ENCODE measurements around the gene PARK7.

The PARK7 gene

DNA sequence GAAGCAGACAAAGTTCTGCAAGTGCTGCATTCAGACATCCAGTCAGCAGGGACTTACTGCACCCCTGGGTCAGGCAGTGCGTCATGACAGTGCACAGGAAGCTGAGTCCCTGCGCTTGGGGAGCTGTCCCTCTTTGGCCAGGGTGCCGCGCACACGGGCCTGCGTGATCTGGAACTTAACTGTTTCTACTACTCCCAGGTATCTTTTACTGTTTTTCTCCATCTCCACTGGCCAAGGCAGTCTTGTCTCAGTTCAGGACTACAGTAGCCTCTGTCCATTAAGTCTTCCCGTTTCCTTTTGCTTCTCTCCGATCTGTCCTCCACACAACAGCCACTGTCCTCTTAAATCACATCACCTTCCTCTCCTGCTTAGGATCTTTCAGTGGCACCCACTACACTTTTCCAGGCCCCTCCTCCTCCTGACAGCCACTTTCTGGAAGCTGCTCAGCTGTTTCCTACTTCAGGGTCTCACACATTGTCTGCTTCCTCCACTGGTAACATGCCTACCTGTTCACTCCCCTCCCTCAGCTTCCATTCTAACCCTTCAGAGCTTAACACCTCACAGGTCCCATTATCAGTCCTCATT is 48.7 kb downstream of the PARK7 start:
- DNase-seq (ENCODE audit: low spot score) = no peak

DNA sequence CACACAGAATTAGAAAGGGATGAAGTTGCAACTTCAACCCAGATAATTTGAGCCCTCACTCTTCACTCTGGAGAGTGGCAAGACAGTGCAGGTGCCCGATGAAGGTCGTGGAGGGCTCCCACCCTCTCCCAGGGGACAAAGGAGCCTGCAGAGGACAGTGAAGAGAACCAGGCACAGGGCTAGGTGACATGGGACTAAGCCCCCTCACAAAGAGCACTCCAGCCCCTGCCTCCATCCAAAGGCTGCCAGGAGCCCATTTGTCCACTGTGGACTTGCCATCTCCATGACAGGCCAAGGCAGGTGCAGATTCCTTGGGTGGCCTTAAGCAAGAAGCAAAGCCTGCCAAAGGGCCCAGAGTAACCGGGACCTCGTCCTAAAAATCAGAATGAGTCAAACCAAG is 49.5 kb downstream of the PARK7 start:
- no peak for DNase-seq (ENCODE audit: low spot score)

GRCh38 chr1:8011923-8012858 is 50.7 kb downstream of the PARK7 start:
- no peak for DNase-seq (ENCODE audit: low spot score)

DNA sequence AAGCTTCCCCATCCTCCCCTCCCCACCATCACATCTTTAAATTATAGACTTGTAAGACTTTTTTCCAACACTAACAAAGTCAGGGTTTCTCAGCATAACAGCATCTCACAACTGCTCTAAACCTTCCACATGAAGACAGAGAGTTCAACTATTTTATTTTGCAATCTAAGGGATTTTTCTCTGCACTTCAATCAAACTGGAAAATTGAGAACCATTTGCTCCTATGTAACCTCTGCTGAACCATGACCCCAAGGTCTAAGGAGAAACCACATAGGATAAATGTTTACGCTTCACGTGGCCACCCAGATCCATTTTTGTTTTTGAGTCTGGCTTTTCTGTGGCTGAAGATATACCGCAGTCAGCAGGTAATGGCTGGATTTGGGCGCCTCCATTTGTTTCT is 51.4 kb downstream of the PARK7 start:
- DNase-seq (ENCODE audit: low spot score) = no peak

GRCh38 chr1:8013399-8013798 is 51.9 kb downstream of the PARK7 start:
- DNase-seq (ENCODE audit: low spot score) = no peak

- DNase-seq (ENCODE audit: low spot score) = no peak
Observed at GRCh38 chr1:8013800-8014199, 52.3 kb downstream of the PARK7 start.

- DNase-seq (ENCODE audit: low spot score) = no peak
Observed at GRCh38 chr1:8014381-8014988, 53.0 kb downstream of the PARK7 start.

DNA sequence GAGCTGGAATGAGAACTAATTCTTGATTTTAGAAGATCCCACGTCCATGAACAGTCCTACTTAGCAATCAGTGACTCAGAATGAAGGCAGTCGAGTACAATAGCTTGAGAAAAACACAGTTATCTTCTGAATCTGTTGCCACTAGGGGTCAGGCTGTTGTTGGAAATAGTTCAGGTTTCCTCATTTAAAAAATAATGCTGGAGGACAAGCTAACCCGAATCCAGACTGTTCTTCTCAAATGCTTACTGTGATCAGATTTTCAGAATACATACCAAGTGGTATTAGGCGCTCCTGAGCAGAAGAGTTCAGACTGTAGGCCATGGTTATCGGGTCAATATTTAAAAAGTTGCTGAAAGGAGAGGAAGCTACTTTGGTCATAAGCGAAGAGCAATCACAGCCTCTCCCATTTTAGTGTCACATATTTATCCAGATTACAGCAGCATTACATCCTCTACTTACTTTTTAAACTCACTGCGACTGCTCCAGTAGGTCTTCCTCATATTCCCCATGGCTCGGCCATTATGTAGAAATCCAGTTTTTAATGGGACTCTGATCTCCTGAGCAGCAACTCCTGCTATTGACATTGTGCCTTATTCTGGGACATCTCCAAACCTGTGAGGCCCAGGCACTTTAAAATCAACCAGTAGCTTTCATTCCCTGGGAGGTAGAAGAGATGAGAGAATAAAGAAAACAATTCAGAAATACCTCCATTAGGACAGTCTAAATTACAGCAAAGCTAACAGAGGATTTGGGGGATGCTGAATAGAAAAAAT is 53.7 kb downstream of the PARK7 start:
- peak; percentile 59 for DNase-seq (ENCODE audit: low spot score)

DNA sequence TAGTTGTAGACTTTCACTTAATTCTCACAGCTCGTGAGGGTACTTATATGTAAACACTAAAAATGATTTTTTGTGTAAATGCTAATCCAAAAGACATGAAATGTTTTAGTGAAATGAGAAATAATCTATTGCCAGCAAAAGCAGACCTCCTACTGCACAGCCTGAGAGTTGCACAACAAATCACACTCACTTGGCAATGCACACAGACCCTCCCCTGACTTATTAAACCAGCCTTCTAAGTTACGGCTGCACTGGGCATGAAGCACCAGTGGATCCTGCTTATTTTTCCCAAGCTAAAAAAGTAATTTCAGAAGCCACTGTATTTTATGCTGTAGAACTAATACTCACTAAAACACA is 54.3 kb downstream of the PARK7 start:
- DNase-seq (ENCODE audit: low spot score) = no peak

DNA sequence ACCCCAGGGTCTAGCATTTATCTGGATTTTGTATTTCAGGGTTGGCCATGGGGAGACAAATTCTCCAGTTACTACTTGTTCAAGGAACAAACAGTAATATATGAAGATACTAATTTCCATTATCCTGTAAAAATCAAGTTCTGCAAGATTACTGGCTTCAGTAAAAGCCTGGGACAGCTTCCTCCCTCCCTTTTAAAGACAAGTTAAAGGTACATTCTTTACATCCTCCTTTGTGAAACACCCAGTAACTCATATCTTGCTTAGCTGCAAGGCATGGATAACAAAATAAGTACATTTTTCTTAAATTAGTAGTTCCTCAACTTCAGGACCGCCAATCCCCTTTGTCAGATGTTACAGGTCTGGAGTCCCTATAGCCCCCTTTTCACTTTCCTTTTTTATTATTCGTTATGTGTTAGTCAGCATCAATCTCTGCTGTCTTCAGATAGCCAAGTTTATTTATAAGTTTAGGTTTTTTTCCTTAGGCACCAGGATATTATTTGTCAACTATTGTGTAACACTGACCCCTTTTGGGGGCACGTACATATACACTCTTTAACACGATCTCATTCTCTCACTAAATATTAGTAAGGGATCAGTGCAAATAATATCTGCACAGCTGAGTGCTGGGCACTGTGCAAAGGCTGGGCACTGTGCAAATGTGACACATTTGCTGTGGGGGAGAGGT is 54.8 kb downstream of the PARK7 start:
- no peak for DNase-seq (ENCODE audit: low spot score)

GRCh38 chr1:8016895-8017241 is 55.4 kb downstream of the PARK7 start:
- DNase-seq (ENCODE audit: low spot score) = no peak

- no peak for DNase-seq (ENCODE audit: low spot score)
Observed at GRCh38 chr1:8017495-8018197, 56.1 kb downstream of the PARK7 start.

DNA sequence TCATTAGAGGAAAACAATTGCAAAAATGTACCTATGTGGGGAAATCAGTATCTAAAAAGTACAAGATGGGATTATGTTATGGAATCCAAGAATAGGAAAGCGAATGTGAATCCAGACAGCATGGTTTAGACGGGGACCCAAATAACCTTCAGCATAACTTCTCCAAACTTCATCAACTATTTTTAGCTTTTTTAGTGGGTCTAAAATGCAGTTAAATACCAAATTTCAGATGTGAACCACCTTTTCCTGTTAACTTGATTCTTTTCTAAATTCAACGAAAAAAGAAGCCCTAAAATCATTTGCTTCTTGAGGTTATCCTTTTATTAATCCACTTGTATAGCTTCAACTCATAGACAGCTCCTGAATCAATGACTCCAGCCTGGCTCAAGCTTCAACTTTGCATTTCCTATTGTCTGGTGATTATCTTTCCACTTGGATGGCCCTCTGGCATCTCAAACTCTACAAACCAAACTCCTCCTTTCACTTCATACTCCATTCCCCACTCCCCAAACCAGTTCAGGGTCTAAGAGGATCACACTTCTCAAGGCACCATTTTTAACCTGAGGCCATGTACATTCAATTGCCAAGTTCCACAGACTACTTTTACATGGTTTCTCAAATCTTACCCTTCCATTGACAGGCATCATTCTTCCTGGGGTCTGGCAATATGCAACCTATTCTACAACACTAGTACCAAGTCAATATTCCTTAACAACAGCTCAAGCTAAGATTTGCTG is 57.1 kb downstream of the PARK7 start:
- no peak for DNase-seq (ENCODE audit: low spot score)

DNA sequence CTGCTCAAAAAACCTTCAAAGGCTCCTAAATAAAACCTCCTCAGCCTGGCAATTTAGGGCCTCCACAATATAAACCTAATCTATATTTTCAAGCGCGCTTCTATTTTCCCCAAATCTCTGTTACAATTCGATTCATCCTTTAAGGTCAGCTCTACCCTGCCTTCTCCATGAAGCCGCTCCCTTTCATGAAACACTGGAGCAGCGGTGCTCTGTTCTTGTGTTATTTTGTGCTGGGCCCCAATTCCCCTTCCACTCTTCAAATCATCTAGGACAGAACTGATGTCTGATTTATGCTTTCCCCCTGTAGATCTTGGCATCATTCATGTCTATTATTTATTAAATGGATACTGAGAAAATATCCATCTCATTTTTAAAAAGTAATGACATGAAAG is 57.7 kb downstream of the PARK7 start:
- DNase-seq (ENCODE audit: low spot score) = no peak

- peak; percentile 87 for DNase-seq (ENCODE audit: low spot score)
Observed at GRCh38 chr1:8020032-8020431, 58.5 kb downstream of the PARK7 start.

GRCh38 chr1:8021676-8022266 is 60.3 kb downstream of the PARK7 start:
- no peak for DNase-seq (ENCODE audit: low spot score)

DNA sequence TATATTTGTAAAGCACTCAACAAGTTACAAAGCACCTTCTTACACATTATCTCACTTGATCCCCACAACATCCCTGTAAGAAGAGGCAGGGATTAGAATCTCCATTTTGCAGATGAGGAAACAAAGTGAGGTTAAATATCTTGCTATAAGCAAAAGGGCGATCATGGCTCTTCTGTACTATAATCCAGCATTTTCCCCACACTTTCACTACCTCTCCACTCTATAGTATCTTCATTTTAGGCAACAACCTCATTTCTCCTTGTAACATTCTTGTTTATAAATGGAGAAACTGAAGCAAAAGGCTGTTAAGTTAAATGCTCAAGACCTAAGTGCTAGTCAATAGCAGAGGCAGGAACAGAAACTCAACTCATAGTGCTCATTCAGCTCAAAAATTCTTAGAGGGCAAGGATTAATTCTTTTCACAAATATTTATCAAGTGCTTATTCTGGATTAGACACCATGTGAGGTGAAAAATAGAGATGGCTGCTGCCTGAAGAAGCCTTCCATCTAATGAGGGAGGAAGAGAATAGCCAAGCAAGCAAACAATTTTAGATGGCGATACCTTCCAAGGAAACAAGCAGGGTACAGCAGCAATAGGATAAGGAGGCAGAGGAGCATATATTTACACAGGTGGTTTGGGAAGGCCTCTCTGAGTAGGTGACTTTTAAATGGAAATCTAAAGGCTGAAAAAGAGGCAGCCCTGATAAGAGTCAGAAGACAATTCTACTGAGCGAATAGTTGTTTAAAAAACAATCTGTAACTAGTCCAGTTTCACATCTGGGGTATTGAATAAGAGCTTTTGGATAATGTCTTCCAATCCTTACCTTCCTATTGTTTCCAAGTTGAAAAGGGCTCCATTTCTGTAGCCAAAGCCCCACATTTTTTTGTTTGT is 61.1 kb downstream of the PARK7 start:
- DNase-seq (ENCODE audit: low spot score) = no peak

DNA sequence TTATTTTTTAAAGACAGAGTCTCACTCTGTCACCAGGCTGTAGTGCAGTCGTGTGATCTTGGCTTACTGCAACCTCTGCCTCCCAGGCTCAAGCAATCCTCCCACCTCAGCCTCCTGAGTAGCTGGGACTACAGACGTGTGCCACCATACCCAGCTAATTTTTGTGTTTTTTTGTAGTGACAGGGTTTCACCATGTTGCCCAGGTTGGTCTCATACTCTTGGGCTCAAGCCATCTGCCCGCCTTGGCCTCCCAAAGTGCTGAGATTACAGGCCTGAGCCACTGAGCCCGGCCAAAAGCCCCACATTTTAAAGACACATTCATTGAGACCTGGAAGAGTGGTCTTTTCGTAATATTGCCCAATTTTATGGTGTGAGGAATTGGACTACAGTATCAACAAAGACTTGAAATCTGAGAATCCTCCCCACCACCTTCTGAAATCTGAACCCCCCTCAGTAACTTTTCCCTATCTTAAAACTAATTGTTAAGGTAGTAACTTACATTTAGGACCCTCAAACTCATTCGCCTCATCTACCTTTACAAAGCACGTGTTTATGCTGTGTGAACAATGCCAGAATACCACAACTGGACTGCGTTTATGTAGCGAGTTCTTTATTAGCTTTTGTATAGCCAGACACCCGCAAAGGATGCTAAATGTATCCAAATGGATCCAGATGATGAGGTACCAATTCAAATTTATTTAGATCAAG is 61.9 kb downstream of the PARK7 start:
- no peak for DNase-seq (ENCODE audit: low spot score)

DNA sequence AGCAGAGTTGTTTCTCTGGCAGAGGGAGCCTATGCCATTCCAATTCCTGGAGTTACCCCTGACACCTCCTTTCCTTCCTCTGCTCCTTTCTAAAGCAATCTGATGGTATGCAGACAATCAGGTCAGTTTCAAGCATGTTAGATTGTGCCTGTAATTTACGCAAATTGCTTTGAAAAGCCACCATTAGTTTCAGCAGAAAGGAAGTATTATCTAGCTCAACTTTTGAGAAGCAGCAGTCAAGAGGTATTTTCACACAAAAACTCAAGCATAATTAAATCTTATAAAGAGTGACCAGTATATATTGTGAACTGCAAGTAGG is 62.4 kb downstream of the PARK7 start:
- DNase-seq (ENCODE audit: low spot score) = no peak
